Chondrocyte (in vitro differentiated cells): Measurements from ENCODE around the gene SEL1L. TPM values are rescaled to one million over a fixed set of nuclear protein-coding genes. Genes with fewer than 3 reads are reported as not detected.

ENCODE experiments used
- DNase-seq: peaks from one replicate; pipeline ENCODE4 v3.0.0; 2021; ENCODE audit warnings: mixed read lengths, low spot score
- H3K27ac Mint-ChIP-seq: one replicate; pipeline ENCODE4 v1.8.0; 2021; ENCODE audit warnings: mild to moderate bottlenecking, moderate library complexity, mixed read lengths; ENCODE audit not compliant: unreplicated experiment
- H3K27me3 Mint-ChIP-seq: 2 replicates; pipeline ENCODE4 v1.8.0; 2021; ENCODE audit warnings: low read depth, mixed read lengths
- H3K36me3 Mint-ChIP-seq: 2 replicates; pipeline ENCODE4 v1.8.0; 2021; ENCODE audit warnings: low read depth, mixed read lengths
- H3K4me1 Mint-ChIP-seq: 2 replicates; pipeline ENCODE4 v1.8.0; 2021; ENCODE audit warnings: low read depth, mild to moderate bottlenecking, mixed read lengths
- H3K4me3 Mint-ChIP-seq: one replicate; pipeline ENCODE4 v1.8.0; 2021; ENCODE audit warnings: mild to moderate bottlenecking, moderate library complexity, mixed read lengths; ENCODE audit not compliant: unreplicated experiment
- H3K9me3 Mint-ChIP-seq: 2 replicates; pipeline ENCODE4 v1.8.0; 2021; ENCODE audit warnings: low read depth, mixed read lengths
- total RNA-seq: library from RNA; stranded (reverse); gene quantifications from 3 replicates; pipeline ENCODE4 v1.2.1, GENCODE V29; 2021
- TF ChIP-seq, protein P1 (sequence below): fragments of 200-600 bp; sonication (generic); IDR thresholded peaks from 2 replicates; pipeline ENCODE4 v1.5.0; 2021; ENCODE audit warnings: antibody characterized with exemption, mild to moderate bottlenecking, moderate library complexity

Gene SEL1L
- total RNA-seq, 1 donor from 2014 or later: 201 TPM

DNA sequence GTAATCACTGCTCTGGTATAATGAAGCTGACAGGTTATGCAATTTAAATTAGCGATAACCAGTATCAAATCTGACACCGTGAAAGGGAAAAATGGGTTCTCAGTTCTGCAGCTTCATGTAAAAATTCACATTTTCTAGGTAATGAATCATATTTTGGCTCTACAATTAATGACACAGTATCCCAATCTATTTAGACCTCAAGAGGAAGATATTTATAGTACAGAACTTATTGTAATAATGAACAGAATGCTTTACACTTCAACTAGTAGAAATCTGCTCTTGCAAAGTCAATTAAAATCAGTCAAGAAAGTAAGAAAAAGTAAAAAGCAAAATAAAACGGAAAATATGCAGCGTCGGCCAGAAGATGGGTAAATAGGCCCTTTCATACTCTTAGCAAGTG is 24.3 kb downstream of the SEL1L start:
- TF ChIP-seq, protein P1, sequence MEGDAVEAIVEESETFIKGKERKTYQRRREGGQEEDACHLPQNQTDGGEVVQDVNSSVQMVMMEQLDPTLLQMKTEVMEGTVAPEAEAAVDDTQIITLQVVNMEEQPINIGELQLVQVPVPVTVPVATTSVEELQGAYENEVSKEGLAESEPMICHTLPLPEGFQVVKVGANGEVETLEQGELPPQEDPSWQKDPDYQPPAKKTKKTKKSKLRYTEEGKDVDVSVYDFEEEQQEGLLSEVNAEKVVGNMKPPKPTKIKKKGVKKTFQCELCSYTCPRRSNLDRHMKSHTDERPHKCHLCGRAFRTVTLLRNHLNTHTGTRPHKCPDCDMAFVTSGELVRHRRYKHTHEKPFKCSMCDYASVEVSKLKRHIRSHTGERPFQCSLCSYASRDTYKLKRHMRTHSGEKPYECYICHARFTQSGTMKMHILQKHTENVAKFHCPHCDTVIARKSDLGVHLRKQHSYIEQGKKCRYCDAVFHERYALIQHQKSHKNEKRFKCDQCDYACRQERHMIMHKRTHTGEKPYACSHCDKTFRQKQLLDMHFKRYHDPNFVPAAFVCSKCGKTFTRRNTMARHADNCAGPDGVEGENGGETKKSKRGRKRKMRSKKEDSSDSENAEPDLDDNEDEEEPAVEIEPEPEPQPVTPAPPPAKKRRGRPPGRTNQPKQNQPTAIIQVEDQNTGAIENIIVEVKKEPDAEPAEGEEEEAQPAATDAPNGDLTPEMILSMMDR: no peak
- Mint-ChIP-seq H3K27ac (no peak overlapping the region), H3K36me3 (peaks cover 16% of the 10 kb centered on the region), H3K4me3 (no peak overlapping the region), H3K9me3 (no peaks in the 10 kb centered on the region), H3K27me3 (no peaks in the 10 kb centered on the region), H3K4me1 (peaks cover 28% of the 10 kb centered on the region)
- DNase-seq: no peak

DNA sequence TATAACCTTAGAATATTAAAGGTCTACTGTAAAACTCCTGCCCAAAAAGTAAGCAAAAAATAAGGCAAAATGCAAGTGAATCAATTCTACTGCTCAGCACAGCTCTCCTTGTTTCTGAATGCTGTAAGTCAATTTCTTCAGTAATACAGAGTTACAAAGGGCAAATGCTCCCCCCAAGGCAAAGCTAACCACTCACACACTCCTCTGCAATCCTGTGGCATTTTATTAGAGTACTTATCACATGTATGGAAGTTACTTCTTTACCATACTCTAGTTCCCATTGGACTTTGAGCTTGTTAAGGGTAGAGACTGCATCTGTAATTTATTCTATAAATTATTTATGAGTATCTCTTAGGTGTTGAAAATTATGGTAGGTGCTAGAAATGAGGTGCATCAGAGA is 27.2 kb downstream of the SEL1L start:
- TF ChIP-seq, protein P1: no peak
- Mint-ChIP-seq H3K9me3 (no peaks in the 10 kb centered on the region), H3K27me3 (no peaks in the 10 kb centered on the region), H3K27ac (no peak overlapping the region), H3K36me3 (peaks cover 25% of the 10 kb centered on the region), H3K4me3 (no peak overlapping the region), H3K4me1 (peaks cover 22% of the 10 kb centered on the region)
- no peak for DNase-seq

DNA sequence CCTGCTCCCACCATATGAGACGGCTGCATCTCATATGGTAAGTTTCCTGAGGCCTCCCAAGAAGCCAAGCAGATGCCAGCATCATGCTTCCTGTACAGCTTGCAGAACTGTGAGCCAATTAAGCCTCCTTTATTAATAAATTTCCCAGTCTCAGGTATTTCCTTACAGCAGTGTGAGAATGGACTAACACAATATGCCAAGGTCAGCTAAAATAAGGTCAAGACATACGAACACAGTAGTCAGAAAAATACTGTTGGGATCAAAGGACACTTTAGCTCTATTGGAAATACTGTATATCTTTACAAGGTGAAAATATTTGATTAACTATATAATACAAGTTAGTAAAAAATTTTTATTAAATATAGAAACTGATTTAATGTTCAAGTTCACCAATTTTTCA is 28.8 kb downstream of the SEL1L start:
- DNase-seq: no peak
- TF ChIP-seq, protein P1: no peak
- Mint-ChIP-seq H3K4me1 (peaks cover 8% of the 10 kb centered on the region), H3K27me3 (no peaks in the 10 kb centered on the region), H3K36me3 (peaks cover 30% of the 10 kb centered on the region), H3K4me3 (no peak overlapping the region), H3K27ac (no peak overlapping the region), H3K9me3 (no peaks in the 10 kb centered on the region)

DNA sequence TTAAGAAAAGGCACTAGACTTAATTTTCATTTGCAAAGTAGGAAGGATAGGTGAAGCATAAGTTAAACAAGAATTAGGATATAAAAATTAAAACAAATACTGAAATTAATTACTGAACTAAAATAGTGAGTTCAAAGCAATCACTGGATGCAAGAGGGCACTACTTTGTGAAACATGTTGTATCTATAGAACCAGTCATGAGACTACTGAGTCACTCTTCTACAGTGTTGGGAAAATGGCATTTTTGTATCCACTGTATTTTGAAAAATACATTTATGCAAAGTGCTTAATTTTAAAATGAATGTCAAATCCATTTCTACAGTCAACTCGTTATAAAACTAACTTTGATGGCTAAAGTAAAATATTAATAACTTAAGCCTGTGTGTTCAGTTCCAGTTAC is 47.9 kb downstream of the SEL1L start:
- no peak overlapping the region for H3K4me3 Mint-ChIP-seq
- H3K27ac Mint-ChIP-seq: no peak overlapping the region
- no peaks in the 10 kb centered on the region for H3K4me1 Mint-ChIP-seq
- H3K27me3 Mint-ChIP-seq: no peaks in the 10 kb centered on the region
- TF ChIP-seq, protein P1: no peak
- no peak for DNase-seq
- H3K9me3 Mint-ChIP-seq: no peaks in the 10 kb centered on the region
- peaks cover 34% of the 10 kb centered on the region for H3K36me3 Mint-ChIP-seq

DNA sequence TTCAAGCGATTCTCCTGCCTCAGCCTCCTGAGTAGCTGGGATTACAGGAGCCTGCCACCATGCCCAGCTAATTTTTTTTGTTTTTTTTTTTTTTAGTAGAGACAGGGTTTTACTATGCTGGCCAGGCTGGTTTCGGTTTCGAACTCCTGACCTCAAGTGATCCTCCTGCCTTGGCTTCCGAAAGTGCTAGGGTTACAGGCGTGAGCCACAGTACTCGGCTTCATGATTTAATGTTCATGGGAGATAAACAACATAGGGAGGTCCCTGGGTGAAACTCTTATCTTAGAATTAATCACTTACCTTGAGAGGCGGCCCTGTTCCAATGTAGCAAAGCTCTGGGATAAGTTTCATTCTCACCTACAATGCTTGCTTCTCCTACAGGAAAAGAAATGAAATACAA is 48.3 kb downstream of the SEL1L start:
- Mint-ChIP-seq H3K9me3 (no peaks in the 10 kb centered on the region), H3K4me1 (no peaks in the 10 kb centered on the region), H3K27me3 (no peaks in the 10 kb centered on the region), H3K4me3 (no peak overlapping the region), H3K36me3 (peaks cover 34% of the 10 kb centered on the region), H3K27ac (no peak overlapping the region)
- TF ChIP-seq, protein P1: no peak
- DNase-seq: no peak
